Ammon's horn (tissue), 1 donor: ENCODE results near the gene COX8A.

ENCODE experiments used
- DNase-seq: peaks from one replicate; pipeline ENCODE4 v3.0.0-alpha.2; 2016; ENCODE audit warnings: low spot score

COX8A gene

GRCh38 chr11:64021757-64022093 lies 47.3 kb downstream of the COX8A start:
- no peak for DNase-seq

GRCh38 chr11:64022125-64022784 lies 47.8 kb downstream of the COX8A start:
- DNase-seq = no peak

GRCh38 chr11:64023712-64024710 lies 49.6 kb downstream of the COX8A start:
- DNase-seq = no peak

- no peak for DNase-seq
Measured at GRCh38 chr11:64025205-64025604, 50.8 kb downstream of the COX8A start.
